DOHH2 (cell line): ENCODE data around the gene C1orf226.

Source experiments
- EZH2phosphoT487 ChIP-seq: fragments of 200-600 bp; sonication (generic); IDR thresholded peaks from 2 replicates; pipeline ENCODE4 v1.6.1; 2017; ENCODE audit warnings: borderline replicate concordance, mild to moderate bottlenecking, antibody characterized with exemption, low read length, moderate library complexity, mixed read lengths
- TF ChIP-seq, protein P1 (sequence below): fragments of 200-600 bp; sonication (generic); IDR thresholded peaks from one replicate; pipeline ENCODE4 v1.5.1; 2014; ENCODE audit warnings: antibody characterized with exemption, mild to moderate bottlenecking, low read depth, low read length; ENCODE audit not compliant: poor library complexity, severe bottlenecking

DNA sequence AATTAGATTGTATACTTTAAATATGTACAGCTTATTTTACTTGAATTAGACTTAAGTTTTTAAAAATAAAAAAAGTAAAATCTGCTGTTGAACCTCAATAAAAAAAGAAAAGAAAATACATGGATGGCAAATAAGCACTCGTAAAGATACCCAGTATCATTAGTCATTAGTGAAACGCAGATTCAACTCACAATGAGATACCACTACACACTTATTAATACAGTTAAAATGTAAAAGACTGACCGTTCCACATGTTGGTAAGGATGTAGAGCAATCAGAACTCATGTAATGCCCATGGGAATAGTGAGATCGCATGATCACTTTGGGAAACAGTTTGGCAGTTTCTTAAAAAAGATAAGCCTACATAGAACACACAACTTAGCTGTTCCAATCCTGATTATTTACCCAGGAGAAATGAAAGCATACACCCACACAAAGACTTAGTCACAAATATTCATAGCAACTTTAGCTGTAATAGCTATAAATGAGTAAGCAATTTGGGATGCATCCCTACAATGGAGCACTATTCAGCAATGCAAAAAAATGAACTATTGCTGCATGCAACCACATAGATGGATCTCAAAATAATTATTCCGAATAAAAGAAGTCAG, 23.1 kb downstream of the C1orf226 start:
- TF ChIP-seq, protein P1, sequence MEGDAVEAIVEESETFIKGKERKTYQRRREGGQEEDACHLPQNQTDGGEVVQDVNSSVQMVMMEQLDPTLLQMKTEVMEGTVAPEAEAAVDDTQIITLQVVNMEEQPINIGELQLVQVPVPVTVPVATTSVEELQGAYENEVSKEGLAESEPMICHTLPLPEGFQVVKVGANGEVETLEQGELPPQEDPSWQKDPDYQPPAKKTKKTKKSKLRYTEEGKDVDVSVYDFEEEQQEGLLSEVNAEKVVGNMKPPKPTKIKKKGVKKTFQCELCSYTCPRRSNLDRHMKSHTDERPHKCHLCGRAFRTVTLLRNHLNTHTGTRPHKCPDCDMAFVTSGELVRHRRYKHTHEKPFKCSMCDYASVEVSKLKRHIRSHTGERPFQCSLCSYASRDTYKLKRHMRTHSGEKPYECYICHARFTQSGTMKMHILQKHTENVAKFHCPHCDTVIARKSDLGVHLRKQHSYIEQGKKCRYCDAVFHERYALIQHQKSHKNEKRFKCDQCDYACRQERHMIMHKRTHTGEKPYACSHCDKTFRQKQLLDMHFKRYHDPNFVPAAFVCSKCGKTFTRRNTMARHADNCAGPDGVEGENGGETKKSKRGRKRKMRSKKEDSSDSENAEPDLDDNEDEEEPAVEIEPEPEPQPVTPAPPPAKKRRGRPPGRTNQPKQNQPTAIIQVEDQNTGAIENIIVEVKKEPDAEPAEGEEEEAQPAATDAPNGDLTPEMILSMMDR: no peak
- TF ChIP-seq EZH2phosphoT487: no peak
